MM.1S (cell line): ENCODE results near the gene SUSD3.

Experiments
- DNase-seq: peaks from one replicate; pipeline ENCODE4 v3.0.0-alpha.2; 2015
- H2AFZ ChIP-seq: fragments of 300-600 bp; sonication (generic); 2 replicates; pipeline ENCODE4 v1.6.0; 2016; ENCODE audit warnings: antibody characterized with exemption, low read length
- H3F3A ChIP-seq: fragments of 300-600 bp; sonication (generic); 2 replicates; pipeline ENCODE4 v1.6.1; 2016; ENCODE audit warnings: mild to moderate bottlenecking, antibody characterized with exemption, low read length, moderate library complexity, mixed read lengths; ENCODE audit not compliant: insufficient read depth
- H3K27ac ChIP-seq: fragments of 300-600 bp; sonication (generic); 2 replicates; pipeline ENCODE4 v1.5.1; 2016; ENCODE audit warnings: mild to moderate bottlenecking, low read length
- H3K27me3 ChIP-seq: fragments of 300-600 bp; sonication (generic); replicated peaks from 2 replicates; pipeline ENCODE4 v1.6.0; 2016; ENCODE audit warnings: low read length; ENCODE audit not compliant: insufficient read depth
- H3K36me3 ChIP-seq: fragments of 300-600 bp; sonication (generic); replicated peaks from 2 replicates; pipeline ENCODE4 v1.6.1; 2016; ENCODE audit warnings: mild to moderate bottlenecking, low read length, mixed read lengths; ENCODE audit not compliant: insufficient read depth
- H3K4me1 ChIP-seq: fragments of 300-600 bp; sonication (generic); 2 replicates; pipeline ENCODE4 v1.6.1; 2016; ENCODE audit warnings: low read length, mixed read lengths
- H3K4me2 ChIP-seq: fragments of 300-600 bp; sonication (generic); 2 replicates; pipeline ENCODE4 v1.6.0; 2016; ENCODE audit warnings: low read depth, low read length
- H3K4me3 ChIP-seq: fragments of 300-600 bp; sonication (generic); 2 replicates; pipeline ENCODE4 v1.5.1; 2016; ENCODE audit warnings: low read length, mixed read lengths
- H3K79me2 ChIP-seq: fragments of 300-600 bp; sonication (generic); 2 replicates; pipeline ENCODE4 v1.6.1; 2016; ENCODE audit warnings: mixed run types, low read length, mixed read lengths
- H3K9ac ChIP-seq: fragments of 300-600 bp; sonication (generic); 2 replicates; pipeline ENCODE4 v1.6.1; 2016; ENCODE audit warnings: low read length, mixed read lengths
- H3K9me2 ChIP-seq: fragments of 300-600 bp; sonication (generic); replicated peaks from 2 replicates; pipeline ENCODE4 v1.6.1; 2016; ENCODE audit warnings: mild to moderate bottlenecking, low read length, mixed read lengths; ENCODE audit not compliant: insufficient read depth
- H3K9me3 ChIP-seq: fragments of 300-600 bp; sonication (generic); replicated peaks from 2 replicates; pipeline ENCODE4 v1.6.1; 2016; ENCODE audit warnings: mild to moderate bottlenecking, low read length, mixed read lengths; ENCODE audit not compliant: insufficient read depth
- H4K20me1 ChIP-seq: fragments of 300-600 bp; sonication (generic); 2 replicates; pipeline ENCODE4 v1.6.1; 2016; ENCODE audit warnings: mild to moderate bottlenecking, low read length, moderate library complexity, mixed read lengths; ENCODE audit not compliant: insufficient read depth
- EZH2 ChIP-seq: fragments of 300-600 bp; sonication (generic); optimal IDR thresholded peaks from 2 replicates; pipeline ENCODE3; 2017; ENCODE audit warnings: low read depth, mild to moderate bottlenecking, antibody characterized with exemption, low read length, mixed read lengths
- EZH2phosphoT487 ChIP-seq: fragments of 300-600 bp; sonication (generic); IDR thresholded peaks from 2 replicates; pipeline ENCODE4 v1.6.1; 2018; ENCODE audit warnings: antibody characterized with exemption, low read length
- TF ChIP-seq, protein P1 (sequence below): fragments of 300-600 bp; sonication (generic); IDR thresholded peaks from 2 replicates; pipeline ENCODE4 v1.5.1; 2016; ENCODE audit warnings: antibody characterized with exemption, low read length, mixed read lengths

SUSD3 gene

GRCh38 chr9:93091453-93092081, 33.1 kb downstream of the SUSD3 start:
- Histone ChIP-seq H3K9ac (no peak overlapping the region), H3K4me1 (peaks cover 26% of the 10 kb centered on the region), H4K20me1 (no peaks in the 10 kb centered on the region), H2AFZ (no peak overlapping the region), H3K4me3 (no peak overlapping the region), H3F3A (peaks cover 25% of the 10 kb centered on the region), H3K9me2 (no peaks in the 10 kb centered on the region), H3K4me2 (no peak overlapping the region), H3K27me3 (no peaks in the 10 kb centered on the region), H3K27ac (no peak overlapping the region), H3K9me3 (no peaks in the 10 kb centered on the region), H3K36me3 (no peaks in the 10 kb centered on the region), H3K79me2 (peaks cover 3% of the 10 kb centered on the region)
- DNase-seq, result no peak
- TF ChIP-seq EZH2, result no peak

GRCh38 chr9:93092251-93092991, 33.9 kb downstream of the SUSD3 start:
- Histone ChIP-seq H2AFZ (no peak overlapping the region), H3K27me3 (no peaks in the 10 kb centered on the region), H4K20me1 (no peaks in the 10 kb centered on the region), H3K79me2 (peaks cover 12% of the 10 kb centered on the region), H3K9ac (no peak overlapping the region), H3K9me3 (no peaks in the 10 kb centered on the region), H3F3A (peaks cover 25% of the 10 kb centered on the region), H3K9me2 (no peaks in the 10 kb centered on the region), H3K4me3 (no peak overlapping the region), H3K4me2 (no peak overlapping the region), H3K27ac (no peak overlapping the region), H3K36me3 (no peaks in the 10 kb centered on the region), H3K4me1 (peaks cover 33% of the 10 kb centered on the region)
- DNase-seq, result no peak
- TF ChIP-seq EZH2phosphoT487 (no peak), EZH2 (no peak)
- TF ChIP-seq, protein P1, sequence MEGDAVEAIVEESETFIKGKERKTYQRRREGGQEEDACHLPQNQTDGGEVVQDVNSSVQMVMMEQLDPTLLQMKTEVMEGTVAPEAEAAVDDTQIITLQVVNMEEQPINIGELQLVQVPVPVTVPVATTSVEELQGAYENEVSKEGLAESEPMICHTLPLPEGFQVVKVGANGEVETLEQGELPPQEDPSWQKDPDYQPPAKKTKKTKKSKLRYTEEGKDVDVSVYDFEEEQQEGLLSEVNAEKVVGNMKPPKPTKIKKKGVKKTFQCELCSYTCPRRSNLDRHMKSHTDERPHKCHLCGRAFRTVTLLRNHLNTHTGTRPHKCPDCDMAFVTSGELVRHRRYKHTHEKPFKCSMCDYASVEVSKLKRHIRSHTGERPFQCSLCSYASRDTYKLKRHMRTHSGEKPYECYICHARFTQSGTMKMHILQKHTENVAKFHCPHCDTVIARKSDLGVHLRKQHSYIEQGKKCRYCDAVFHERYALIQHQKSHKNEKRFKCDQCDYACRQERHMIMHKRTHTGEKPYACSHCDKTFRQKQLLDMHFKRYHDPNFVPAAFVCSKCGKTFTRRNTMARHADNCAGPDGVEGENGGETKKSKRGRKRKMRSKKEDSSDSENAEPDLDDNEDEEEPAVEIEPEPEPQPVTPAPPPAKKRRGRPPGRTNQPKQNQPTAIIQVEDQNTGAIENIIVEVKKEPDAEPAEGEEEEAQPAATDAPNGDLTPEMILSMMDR, result no peak

- Histone ChIP-seq H3K9me2 (no peaks in the 10 kb centered on the region), H2AFZ (peak overlapping the region; percentile 79), H3F3A (peaks cover 25% of the 10 kb centered on the region), H3K4me1 (peaks cover 34% of the 10 kb centered on the region), H3K79me2 (peaks cover 20% of the 10 kb centered on the region), H3K27ac (peak overlapping the region; percentile 98), H3K9ac (peak overlapping the region; percentile 93; the same call in 1 of the 2 replicates), H4K20me1 (no peaks in the 10 kb centered on the region), H3K4me3 (peak overlapping the region; percentile 23), H3K9me3 (no peaks in the 10 kb centered on the region), H3K4me2 (peak overlapping the region; percentile 86), H3K27me3 (no peaks in the 10 kb centered on the region), H3K36me3 (no peaks in the 10 kb centered on the region)
- no peak for TF ChIP-seq EZH2phosphoT487
- DNase-seq, result peak; percentile 42
Observed at GRCh38 chr9:93093127-93093876, 34.8 kb downstream of the SUSD3 start.

GRCh38 chr9:93093877-93094657, 35.6 kb downstream of the SUSD3 start:
- H3K9me3 ChIP-seq, result no peaks in the 10 kb centered on the region
- DNase-seq, result no peak
- no peak for TF ChIP-seq EZH2phosphoT487
- no peaks in the 10 kb centered on the region for H3K9me2 ChIP-seq
- peaks cover 25% of the 10 kb centered on the region for H3F3A ChIP-seq
- peak overlapping the region; percentile 93 for H3K9ac ChIP-seq
- H3K4me3 ChIP-seq, result peak overlapping the region; percentile 23
- no peaks in the 10 kb centered on the region for H3K36me3 ChIP-seq
- H3K79me2 ChIP-seq, result peaks cover 28% of the 10 kb centered on the region
- peak overlapping the region; percentile 98 for H3K27ac ChIP-seq
- H3K27me3 ChIP-seq, result no peaks in the 10 kb centered on the region
- H3K4me2 ChIP-seq, result peak overlapping the region; percentile 86
- peaks cover 34% of the 10 kb centered on the region for H3K4me1 ChIP-seq
- no peaks in the 10 kb centered on the region for H4K20me1 ChIP-seq
- peak overlapping the region; percentile 79 for H2AFZ ChIP-seq
